Measurements from ENCODE around the gene QSOX2.

The QSOX2 gene

GRCh38 chr9:136174779-136175615, 70.6 kb downstream of the QSOX2 start:
- no peak overlapping the region for H3K4me3 ChIP-seq (ENCODE audit: low read length)
- DNase-seq (ENCODE audit: low read depth): no peak
- TF ChIP-seq CTCF (conservative IDR thresholded peaks at IDR 0.05; ENCODE audit: low read depth, low read length): peak; percentile 8

GRCh38 chr9:136173648-136174290, 71.8 kb downstream of the QSOX2 start:
- H3K4me3 ChIP-seq (ENCODE audit: low read length): no peak overlapping the region
- DNase-seq (ENCODE audit: low read depth): no peak
- no peak for TF ChIP-seq CTCF (conservative IDR thresholded peaks at IDR 0.05; ENCODE audit: low read depth, low read length)

GRCh38 chr9:136172412-136173079, 73.1 kb downstream of the QSOX2 start:
- H3K4me3 ChIP-seq (ENCODE audit: low read length): no peak overlapping the region
- no peak for TF ChIP-seq CTCF (conservative IDR thresholded peaks at IDR 0.05; ENCODE audit: low read depth, low read length)
- DNase-seq (ENCODE audit: low read depth): no peak

GRCh38 chr9:136171801-136172411, 73.7 kb downstream of the QSOX2 start:
- no peak for TF ChIP-seq CTCF (conservative IDR thresholded peaks at IDR 0.05; ENCODE audit: low read depth, low read length)
- DNase-seq (ENCODE audit: low read depth): no peak
- H3K4me3 ChIP-seq (ENCODE audit: low read length): no peak overlapping the region

GRCh38 chr9:136171009-136171800, 74.4 kb downstream of the QSOX2 start:
- DNase-seq (ENCODE audit: low read depth): no peak
- no peak for TF ChIP-seq CTCF (conservative IDR thresholded peaks at IDR 0.05; ENCODE audit: low read depth, low read length)

More at GRCh38 chr9:136171009-136171800, 74.4 kb downstream of the QSOX2 start:
- H3K4me3 ChIP-seq (ENCODE audit: low read length): no peak overlapping the region
